Right ventricle myocardium inferior (tissue), 1 donor: Measurements from ENCODE around the gene PPDPF. TPM values are rescaled to one million over a fixed set of nuclear protein-coding genes. Genes with fewer than 3 reads are reported as not detected.
"Not testable (repeated sequence)": the region's sequence is repeated elsewhere in the genome, so short reads cannot be mapped to it uniquely, and the experiment has no call there.

Experiments
- ATAC-seq: fragments of 200-7000 bp; cut with Tn5 transposase; one replicate; pipeline ENCODE4 v1.9.1; 2020; ENCODE audit warnings: mild to moderate bottlenecking, moderate library complexity
- DNase-seq: peaks from one replicate; pipeline ENCODE4 v3.0.0; 2021; ENCODE audit errors: missing footprints
- intact Hi-C: fragments of 100-400 bp; cut with DNase I; formaldehyde crosslinking; loops from one replicate; pipeline ENCODE4 v1.11.0; 2022
- total RNA-seq: library from RNA; stranded (reverse); fragmentation: NEBNext Ultra II Directional; extraction: Animal tissue kit (Norgen Biotek cat#: 25700); gene quantifications from one replicate; pipeline ENCODE4 v1.2.1, GENCODE V29; 2021
- donor health status: DM: no; HTN: yes; CAD: no; lungs with severe emphysema.

The PPDPF gene
- total RNA-seq, 1 donor from 2014 or later, result 261 TPM

DNA sequence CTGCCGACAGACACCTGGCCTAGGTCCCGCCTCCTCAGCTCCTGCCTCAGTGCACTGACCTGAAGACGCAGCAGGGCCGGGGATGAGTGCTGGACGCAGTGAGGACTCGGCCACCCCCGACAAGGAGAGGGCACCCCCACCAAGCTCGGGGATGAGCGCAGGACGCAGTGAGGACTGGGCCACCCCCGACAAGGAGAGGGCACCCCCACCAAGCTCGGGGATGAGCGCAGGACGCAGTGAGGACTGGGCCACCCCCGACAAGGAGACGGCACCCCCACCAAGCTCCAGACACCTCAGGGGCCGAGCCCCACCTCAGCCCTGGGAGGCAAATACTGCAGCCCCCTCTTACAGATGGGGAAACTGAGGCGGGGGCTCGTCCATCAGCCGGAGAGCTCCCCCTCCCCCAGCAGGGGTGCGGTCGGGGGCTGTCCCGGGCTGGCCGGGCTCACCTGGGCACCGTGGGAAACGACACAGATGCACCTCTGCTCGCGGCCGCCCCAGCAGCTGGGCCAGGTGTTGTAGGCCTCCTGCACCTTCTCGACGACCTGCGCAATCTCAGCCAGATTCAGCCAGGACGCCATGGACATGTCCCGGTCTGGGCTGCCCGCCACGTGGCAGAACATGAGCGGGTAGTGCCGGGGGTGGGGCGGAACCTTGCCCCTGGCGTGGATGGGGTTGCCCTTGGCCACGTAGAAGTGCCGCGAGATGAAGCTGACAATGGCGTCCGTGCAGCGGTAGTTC lies 46.0 kb downstream of the PPDPF start:
- intact Hi-C loops, result no loop called here
- ATAC-seq (no peak), DNase-seq (no peak)

DNA sequence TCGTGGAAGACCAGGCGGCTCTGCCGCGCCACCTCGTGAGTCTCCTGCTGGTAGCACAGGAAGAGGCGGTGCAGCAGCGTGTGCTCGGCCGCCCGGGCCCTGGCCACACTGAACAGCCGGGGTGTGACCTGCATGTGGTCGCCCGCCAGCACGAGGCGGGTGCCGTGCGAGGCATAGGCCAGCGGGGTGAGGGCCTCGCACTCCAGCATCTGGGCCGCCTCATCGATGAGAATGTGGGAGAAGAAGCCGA lies 46.5 kb downstream of the PPDPF start:
- intact Hi-C loops, result no loop called here
- DNase-seq (no peak), ATAC-seq (peak; percentile 4)

DNA sequence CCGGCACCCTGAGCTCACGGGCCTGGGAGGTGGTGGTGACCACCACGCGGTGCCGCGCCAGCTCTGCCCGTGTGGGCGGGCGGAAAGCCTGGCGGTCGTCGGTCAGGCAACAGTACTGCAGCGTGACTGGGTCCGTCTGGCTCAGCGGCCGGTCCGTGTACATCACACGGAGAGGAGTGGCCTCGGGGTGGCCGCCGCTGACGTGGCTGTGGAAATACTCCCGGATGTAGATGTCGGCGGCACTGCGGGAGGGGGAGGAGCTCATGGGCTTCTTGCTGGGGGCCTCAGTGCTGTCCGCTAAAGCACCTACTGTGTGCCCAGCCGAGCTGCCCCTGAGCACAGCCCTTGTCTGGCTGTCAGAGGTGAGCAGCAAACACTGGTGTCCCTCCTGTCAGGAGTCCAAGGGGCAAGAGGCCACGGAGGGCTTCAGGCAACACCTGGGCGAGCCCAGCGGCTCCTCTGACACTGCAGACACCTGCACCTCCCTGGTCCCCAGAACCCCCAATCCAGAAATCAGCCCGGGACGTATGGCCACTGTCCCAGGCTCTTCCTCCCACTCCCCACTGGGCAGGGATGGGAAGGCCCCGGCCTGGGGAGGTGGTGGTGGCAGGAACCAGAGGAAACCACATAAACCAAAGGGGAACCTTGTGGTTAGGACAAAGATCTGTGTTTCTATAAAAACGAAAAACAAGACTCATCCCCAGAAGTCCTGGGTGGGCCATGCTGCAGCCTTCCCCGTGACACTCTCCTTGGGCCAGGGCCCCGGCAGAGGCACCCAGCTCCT lies 47.0 kb downstream of the PPDPF start:
- peak; percentile 91 for DNase-seq
- ATAC-seq, result peak; percentile 38
- intact Hi-C loops, result no loop called here

DNA sequence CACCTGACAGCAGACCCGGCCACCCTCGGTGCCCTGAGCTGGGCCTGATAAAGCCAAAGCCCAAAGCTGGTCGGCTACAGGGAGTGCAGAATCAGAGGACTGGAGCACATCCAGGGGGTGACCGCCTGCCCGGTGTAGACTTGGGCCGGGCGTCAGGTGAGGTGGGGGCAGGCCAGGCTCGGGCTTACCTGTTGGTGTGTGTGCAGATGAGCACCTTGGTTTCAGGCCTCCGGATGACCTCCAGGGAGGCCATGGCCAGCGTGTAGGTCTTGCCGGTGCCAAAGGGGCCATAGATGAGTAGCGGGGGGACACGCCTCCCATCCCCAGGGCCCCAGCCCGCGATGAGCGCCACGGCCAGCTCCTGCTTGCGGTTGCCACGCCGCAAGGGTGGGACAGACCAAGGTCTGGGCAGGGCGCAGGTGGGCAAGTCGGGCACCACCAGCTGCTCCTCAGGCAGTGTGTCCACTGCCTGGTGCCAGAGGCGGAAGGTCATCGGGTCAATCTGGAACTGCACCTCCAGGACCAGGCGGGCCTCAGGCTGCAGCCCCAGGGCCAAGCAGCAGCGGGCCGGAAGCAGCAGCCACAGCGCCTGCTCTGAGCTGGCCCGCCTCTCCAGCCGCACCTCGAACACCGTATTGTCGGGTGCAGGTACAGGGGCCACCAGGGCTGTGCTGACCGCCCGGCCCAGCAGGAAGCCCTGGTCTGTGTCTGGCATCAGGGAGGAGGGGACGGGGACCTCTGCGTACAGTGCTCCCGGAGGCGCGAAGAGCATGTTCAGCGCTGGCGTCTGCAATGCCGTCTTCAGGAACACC lies 47.8 kb downstream of the PPDPF start:
- DNase-seq (no peak), ATAC-seq (no peak)
- intact Hi-C loops, result no loop called here

DNA sequence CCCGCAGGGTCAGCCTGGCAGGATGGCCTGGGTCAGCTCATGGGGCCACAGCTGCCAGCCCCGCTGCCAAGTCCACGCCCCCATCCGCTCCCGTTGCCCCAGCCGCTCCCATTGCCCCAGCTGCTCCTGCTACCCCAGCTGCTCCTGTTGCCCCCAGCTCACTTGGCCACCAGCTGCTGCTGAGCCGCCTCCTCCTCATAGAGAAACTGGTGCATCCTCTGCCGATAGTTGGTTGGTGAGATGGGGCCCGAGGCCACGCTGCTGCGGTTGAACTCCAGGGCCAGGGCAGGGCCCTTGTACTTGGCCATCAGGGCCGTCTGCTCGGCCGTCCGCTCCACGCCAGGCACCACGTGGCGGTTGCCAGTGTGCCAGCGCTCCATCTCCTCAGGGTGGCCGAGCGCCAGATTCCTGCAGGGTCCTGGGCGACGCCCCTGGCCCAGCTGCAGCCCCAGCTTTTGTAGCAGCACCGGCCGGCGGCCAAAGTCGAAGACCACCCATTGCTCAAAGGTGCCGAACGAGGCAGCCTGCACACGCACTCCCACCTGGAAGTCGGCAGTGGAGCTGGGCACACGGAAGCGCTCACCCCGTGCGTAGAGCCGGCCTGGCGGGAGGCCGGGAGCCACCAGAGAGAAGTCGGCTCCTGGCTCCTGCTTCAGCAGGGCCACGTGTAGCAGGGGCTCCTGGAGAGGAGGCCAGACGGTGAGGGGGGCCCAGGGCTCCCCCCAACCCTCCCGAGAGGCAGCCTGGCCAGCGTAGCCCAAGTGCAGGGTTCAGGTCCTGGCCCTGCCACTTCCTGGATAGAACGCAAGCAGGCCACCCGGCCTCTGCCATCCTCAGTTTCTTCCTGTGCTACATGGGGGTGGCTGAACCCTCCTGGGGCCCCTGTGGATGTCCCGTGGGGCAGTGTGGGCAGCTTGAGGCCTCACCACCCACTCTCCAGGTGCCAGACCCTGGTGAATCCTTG lies 48.7 kb downstream of the PPDPF start:
- intact Hi-C loops, result no loop called here
- ATAC-seq (no peak), DNase-seq (no peak)

DNA sequence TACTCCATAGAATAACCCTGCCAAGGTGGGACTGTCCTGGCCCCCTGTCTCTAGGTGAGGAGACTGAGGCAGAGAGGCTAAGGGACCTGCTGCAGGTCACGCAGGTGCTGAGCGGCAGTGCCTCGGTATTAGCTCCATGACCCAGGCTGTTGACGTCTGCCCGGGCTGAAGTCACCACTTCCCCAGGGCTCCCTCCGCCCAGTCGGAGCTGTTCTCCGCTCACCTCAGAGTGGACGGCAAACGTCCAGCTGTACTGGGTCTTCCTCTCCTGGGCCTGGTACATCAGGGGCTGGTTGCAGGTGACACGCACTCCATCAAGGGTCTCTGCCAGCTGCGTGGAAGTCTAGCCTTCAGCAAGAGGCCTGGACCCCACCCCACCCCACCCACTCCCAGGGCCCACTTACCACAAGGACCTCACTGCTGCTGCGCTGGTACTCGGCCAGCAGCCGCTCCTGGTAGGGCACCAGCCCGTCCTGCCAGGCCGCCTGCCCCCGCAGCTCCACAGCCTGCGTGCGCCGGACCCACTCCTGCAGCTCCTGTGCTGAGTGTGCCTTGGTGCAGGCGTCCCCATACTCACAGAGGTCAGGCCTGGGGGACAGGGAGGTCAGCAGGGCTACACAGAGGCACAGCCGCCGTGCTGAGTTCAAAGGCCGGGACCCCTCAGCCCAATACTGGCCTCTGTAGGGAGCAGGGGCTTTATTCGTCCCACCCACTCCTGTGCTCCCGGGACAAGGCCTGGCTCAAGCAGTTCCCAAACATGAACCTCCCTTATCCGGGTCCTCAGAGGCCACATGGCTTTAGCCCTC lies 49.9 kb downstream of the PPDPF start:
- ATAC-seq (no peak), DNase-seq (no peak)
- intact Hi-C loops, result no loop called here

DNA sequence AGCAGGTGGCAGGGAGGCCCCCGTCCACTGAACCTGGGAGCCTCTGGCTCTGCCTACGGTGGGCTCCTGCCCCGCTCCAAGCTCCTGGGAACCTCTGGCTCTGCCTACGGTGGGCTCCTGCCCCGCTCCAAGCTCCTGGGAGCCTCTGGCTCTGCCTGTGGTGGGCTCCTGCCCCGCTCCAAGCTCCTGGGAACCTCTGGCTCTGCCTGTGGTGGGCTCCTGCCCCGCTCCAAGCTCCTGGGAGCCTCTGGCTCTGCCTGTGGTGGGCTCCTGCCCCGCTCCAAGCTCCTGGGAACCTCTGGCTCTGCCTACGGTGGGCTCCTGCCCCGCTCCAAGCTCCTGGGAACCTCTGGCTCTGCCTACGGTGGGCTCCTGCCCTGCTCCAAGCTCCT lies 50.5 kb downstream of the PPDPF start:
- intact Hi-C loops, ATAC-seq, DNase-seq: not testable (repeated sequence)

Other genes with a start within 250 kb of the PPDPF start
- 28.8 TPM for gene ARFGAP1, start 248.0 kb upstream of the PPDPF start, total RNA-seq
- not detected for gene COL20A1, start 227.6 kb upstream of the PPDPF start, total RNA-seq
- 2.3 TPM for gene CHRNA4, start 159.4 kb upstream of the PPDPF start, total RNA-seq
- gene KCNQ2, start 48.1 kb upstream of the PPDPF start, total RNA-seq, result 1.8 TPM
- gene EEF1A2, start 21.7 kb upstream of the PPDPF start, total RNA-seq, result 1,274 TPM
- 0.11 TPM for gene PTK6, start 16.6 kb downstream of the PPDPF start, total RNA-seq
- not detected for gene SRMS, start 27.0 kb downstream of the PPDPF start, total RNA-seq
- 0.16 TPM for gene FNDC11, start 33.4 kb downstream of the PPDPF start, total RNA-seq
- gene HELZ2, start 53.5 kb downstream of the PPDPF start, total RNA-seq, result 12.8 TPM
- 6.1 TPM for gene GMEB2, start 106.3 kb downstream of the PPDPF start, total RNA-seq
- gene STMN3, start 132.7 kb downstream of the PPDPF start, total RNA-seq, result 7.1 TPM
- gene RTEL1, start 137.5 kb downstream of the PPDPF start, total RNA-seq, result 9.0 TPM
- gene TNFRSF6B, start 175.9 kb downstream of the PPDPF start, total RNA-seq, result 1.0 TPM
- 34.2 TPM for gene ARFRP1, start 187.2 kb downstream of the PPDPF start, total RNA-seq
- 15.1 TPM for gene ZGPAT, start 187.3 kb downstream of the PPDPF start, total RNA-seq
- gene LIME1, start 215.9 kb downstream of the PPDPF start, total RNA-seq, result 1.6 TPM
- gene SLC2A4RG, start 219.0 kb downstream of the PPDPF start, total RNA-seq, result 97.4 TPM